Raji (cell line): ENCODE data around the gene TANGO2.

Experiments used
- POLR2A ChIP-seq: IDR thresholded peaks from 2 replicates; pipeline ENCODE4 v1.6.1; 2011; ENCODE audit warnings: low read depth, low read length, control low read depth; ENCODE audit not compliant: insufficient read depth

Gene TANGO2

DNA sequence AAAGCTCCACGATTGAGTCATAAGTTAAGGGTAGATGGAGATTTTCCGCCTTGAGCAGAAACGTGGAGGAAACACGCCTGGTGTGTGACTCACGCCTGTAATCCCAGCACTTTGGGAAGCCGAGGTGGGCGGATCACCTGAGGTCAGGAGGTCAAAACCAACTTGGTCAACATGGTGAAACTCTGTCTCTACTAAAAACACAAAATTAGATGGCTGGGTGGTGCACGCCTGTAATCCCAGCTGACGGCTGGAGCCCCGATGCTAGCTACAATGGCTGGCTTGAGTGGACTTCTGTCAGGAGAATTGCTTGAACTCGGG is 41.8 kb downstream of the TANGO2 start:
- TF ChIP-seq POLR2A = no peak

DNA sequence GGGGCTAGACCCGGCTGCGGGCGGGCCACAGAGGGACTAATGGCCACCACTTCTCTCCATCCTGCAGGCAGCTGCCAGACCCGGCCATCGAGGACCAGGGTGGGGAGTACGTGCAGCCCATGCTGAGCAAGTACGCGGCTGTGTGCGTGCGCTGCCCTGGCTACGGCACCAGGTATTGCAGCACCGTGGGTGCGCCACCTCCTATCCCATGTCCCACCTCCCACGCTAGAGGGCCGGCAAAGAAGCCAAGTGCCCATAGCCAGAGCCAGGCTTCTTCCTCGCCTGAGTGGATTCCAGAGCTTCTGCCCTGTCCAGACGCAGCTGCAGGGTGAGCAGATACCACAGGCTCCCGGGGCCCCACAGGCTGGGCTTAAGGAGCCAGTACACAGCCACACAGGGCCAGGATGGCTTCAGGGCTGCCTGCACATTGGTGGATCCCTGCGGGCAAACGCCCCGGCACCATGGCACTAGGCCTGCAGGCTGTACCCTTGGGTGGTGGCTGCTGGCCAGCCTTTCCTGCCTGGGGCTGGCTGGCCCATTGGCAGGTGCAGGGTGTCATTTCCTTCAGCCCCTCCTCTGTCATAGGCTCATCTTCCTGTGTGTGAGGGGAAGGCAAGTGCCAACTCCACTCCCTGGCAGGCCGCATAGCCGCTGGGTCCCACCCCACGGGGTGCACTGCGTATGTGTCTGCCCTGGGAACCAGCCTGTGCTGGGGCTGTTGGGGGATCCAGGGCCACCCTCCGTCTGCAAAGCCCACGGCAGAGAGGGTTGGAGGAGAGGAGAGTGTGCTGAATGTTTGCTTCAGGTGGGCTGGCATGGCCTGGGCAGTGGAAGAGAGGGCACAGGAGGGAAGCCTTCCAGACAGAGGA is 42.6 kb downstream of the TANGO2 start:
- TF ChIP-seq POLR2A = no peak

DNA sequence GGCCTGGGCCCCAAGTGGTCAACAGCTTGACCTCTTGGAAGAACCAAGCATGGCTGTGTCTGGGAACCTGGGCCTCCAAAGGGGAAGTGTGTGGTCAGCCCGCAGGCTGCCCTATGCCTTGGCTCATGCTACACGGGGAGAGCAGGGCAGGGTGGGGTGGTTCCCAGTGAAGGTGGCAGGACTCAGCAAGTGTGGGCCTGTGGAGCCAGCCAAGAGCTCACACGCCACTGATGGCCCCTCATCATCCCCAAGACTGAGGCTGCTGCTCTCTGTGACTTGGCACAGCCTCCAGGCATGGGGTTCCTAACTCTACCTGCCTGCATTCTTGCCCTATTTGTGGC is 43.2 kb downstream of the TANGO2 start:
- no peak for TF ChIP-seq POLR2A

DNA sequence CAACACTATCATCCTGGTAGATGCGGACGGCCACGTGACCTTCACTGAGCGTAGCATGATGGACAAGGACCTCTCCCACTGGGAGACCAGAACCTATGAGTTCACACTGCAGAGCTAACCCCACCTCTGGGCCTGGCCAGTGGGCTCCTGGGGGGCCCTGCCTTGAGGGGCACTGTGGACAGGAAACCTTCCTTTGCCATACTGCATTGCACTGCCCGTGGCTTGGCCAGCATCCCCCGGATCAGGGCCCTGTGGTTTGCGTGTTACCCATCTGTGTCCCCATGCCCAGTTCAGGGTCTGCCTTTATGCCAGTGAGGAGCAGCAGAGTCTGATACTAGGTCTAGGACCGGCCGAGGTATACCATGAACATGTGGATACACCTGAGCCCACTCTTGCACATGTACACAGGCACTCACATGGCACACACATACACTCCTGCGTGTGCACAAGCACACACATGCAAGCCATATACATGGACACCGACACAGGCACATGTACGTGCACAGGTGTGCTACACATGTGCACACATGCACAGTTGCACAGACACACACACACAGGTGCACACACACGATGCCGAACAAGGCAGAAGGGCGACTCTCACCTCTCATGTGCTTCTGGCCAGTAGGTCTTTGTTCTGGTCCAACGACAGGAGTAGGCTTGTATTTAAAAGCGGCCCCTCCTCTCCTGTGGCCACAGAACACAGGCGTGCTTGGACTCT is 43.8 kb downstream of the TANGO2 start:
- TF ChIP-seq POLR2A = no peak

DNA sequence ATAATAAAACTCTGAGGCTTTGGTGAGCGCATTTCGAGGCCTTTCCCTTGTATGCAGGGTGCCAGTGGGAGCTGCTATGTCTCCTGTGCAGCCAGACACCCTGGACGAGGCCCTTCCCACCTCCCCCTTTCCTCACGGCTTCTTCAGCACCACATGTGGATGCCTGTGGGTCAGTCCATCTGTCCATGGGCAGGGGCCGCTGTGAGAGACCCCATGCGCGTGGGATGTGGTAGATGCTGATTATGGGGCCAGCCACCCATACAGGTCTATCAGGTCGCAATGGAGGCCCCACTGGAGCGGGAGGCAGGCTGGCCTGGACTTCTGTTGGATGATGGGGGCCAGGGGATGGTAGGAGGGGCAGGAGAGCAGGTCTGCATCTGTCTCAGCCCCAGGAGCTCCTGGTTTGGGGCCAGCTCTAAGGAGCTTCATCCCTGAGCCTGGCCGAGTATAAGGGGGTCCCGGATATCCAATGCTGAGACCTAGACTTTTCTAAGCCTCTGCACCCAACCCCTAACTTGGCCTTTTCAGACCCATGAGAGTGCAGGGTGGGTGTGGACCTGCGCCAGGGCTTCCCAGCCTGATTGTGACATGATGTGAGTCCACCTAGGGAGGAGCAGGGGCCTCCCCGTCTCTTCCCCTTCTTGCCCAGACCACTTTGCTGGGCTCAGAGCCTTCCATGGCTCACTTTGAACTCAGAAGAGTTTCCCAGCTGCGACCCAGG is 45.1 kb downstream of the TANGO2 start:
- TF ChIP-seq POLR2A = no peak

DNA sequence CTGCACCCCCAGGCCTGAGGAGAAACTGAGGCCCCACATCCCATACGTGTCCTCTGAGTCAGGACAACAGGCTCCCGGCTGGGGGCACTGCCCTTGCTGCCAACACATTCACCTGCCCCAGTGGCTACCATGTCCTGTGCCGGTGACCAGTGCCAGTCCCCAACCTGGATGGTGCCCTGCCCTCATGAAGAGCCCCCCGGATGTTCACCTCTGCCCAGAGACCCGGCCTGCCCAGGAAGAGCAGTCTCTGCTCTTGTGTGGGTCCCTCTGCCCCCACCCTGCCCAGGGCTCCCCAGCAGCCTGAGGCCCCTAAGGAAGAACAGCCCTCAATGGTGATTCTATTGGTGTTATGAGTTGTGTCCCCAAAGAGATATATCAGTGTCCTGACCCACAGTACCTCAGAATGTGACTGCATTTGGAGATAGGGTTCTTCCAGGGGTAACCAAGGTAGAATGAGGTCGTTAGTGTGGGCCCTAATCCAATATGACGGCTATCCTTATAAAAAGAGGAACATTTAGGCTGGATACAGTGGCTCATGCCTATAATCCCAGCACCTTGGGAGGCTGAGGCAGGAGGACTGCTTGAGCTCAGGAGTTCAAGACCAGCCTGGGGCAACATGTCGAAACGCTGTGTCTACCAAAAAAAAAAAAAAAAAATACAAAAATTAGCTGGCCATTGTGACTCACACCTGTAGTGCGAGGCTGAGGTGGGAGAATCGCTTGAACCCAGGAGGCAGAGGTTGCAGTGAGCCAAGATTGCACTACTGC is 45.9 kb downstream of the TANGO2 start:
- TF ChIP-seq POLR2A = no peak

DNA sequence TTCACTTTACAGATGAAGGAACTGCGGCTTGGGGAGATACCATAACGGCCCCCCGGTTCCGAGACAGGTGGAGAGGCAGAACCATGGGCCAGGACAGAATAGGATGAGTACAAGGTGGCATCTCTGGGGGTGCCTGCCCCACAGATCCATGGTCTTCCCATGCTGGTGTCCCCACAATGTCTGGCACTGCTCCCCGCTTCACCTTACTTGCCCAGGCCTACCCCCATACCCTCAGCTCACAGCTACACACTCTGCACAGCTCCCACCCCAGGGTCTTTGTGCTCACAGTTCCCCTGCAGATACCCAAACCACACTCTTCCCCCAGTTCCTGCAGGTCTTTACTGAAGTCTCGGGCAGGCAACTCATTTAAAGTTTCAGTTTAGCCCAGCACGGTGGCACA is 47.7 kb downstream of the TANGO2 start:
- no peak for TF ChIP-seq POLR2A

DNA sequence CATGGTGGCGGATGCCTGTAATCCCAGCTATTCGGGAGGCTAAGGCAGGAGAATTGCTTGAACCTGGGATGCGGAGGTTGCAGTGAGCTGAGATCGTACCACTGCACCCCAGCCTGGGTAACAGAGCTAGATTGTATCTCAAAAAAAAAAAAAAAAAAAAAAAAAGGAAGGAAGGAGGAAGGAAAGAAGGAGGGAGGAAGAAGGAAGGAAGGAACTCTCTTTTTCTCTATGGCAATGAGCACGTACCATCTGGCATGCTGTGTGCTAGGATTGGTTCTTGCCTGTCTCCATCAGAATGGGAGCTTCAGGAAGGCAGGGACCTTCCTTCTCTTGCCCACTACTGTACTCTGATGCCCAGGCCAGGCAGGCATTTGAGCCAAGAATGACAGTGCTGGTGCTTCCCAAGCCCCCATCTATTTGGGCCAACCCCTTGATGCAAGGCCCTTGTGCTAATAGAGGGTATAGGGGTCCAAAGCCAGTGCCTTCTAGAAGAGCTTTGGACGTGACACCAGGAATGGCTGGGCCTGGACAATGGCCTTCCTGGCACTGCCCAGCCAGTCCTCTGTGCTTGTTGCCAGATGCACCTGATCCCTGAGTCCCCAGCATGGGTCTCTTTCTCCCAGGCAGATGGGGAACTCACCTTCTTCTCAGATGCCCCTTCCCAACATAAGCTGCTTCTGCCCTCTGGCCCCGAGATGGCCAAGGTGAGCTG is 48.6 kb downstream of the TANGO2 start:
- TF ChIP-seq POLR2A = no peak

DNA sequence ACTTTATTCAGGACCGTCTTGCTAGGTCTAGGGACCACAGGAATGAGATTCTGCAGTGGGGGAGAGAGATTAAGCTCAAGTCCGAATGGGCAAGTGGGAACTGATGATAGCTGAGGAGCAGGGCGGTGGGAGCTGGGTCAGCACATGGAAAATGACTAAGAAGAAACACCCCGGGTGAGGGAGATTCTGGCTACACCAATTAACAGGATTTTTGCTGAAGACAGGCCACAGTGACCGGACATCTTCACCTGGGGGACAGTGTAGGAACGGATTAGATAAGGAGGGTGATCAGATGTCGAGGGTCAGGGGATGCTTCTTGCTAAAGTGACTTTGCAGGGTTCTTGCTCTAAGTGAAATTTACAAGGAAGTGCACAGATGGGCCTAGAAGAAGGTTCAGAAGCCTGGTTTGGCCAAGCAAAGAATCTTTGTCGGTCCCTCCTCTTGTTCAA is 50.6 kb downstream of the TANGO2 start:
- TF ChIP-seq POLR2A = no peak

DNA sequence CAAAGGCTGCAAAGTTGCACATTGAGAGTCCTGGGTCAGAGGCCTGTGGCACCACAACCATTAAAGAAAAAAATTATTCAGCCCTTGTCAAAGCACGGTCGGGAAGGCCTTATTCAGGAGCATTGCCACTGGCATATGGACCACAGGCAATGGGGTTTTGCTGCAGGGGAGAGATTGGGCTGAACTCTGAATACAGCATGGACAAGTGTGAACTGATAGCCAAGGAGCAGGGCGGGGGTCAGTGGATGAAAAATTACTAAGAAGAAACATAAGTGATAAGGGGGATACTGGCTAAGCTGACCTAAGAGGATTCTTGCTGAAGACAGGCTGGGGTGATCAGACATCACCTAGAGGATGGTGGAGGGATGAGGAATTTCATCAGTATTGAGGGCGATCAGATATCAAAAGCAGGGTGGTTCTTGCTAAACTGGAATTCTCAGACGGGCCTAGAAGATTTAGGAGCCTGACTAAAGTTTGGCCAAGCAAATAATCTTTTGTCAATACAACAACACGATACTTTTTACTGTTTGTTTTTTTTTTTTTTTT is 55.8 kb downstream of the TANGO2 start:
- no peak for TF ChIP-seq POLR2A

DNA sequence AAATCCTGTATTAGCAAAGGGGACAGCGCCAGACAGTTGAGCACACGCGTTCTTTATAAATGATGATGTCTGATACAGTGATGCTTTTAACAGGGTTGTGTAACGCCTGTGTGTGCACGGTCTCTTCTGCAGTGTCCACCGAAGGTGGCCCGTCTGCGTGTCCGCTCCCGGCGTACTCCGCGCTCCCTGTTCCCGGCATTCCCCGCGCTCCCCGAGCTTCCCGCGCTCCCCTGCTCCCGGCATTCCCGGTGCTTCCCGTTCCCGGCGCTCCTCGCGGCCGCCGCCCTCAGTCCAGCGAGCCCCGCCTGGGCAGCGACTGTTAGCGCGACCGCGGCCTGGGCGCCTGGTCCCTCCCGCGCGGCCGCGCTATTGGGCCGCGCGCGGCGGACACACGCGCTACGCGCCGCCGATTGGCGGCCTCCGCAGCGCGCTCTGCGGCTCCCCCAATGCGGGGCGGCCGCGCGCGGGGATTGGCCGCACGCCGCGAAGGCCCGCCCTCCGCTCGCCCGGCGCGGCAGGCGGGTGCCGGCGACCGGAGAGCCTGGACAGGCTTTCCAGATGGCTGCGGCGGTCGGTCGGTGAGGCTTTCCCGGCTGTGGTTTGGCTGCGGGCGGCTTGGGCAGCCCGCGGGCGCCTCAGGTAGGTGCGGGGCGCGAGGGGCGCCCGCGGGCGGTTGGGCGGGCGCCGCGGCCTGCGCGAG is 59.0 kb downstream of the TANGO2 start, which contains the start of gene DGCR8:
DGCR8 (plus strand) TSS at position 497 of the 700 bp plus-strand sequence. CDS start 5,723 bp downstream, outside the sequence.
- peak; percentile 66 for TF ChIP-seq POLR2A

DNA sequence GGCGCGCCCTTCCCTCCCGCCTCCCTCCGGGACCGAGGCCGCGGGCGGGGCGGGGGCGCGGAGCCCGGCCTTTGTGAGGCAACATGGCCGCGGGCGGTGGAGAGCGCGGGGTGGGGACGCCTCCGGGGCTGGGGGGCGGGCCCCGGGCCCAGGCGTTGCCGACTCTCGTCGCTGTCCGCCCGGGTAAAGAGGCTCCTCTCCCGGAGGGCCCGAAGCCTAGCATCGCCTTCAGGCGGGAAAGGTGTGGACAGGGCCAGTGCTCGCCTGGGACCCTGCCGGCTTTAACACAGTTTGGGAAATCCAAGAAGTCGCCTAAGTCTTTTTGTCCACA is 59.5 kb downstream of the TANGO2 start:
- TF ChIP-seq POLR2A = no peak

DNA sequence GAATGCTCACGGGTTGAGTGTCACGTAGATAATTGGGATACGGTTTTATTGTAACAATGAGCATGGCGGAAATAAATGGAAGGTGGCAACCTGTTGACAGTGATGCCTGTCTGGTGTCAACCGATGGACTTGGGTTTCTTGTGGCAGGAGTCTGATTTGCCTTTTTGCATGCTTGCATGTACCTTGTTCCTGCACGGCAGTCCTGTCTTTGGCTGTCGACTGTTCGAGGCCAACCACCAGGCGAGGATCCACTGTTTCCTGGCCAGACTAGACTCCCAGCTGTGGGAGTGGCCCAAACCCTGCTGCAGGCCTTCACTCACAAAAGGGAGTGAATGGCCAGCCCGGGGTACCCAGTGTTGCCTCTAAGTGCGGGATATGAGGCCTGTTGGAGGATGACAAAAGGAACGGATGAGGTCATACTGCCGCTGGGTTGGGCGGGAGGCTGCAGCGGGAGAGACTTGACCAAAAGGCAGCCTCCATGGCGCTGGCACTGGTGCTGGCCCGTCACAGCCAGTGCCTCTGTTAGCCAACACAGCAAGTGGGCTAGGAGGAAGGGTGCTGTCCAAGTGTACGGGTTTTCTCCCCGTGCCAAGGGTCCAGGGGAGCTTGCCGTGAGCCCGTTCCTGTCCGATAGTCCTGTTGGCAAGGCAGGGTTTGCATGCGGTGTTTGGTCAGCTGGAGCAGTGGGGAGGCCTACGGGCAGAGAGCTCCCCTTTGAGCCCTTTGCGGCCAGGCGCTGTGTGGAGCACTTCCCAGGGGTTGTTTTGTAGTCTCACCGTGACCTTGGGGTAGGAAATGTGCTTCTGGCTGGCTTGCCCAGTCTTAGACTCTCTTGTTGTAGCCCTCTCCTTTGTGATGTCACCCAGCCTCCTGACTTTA is 60.1 kb downstream of the TANGO2 start:
- TF ChIP-seq POLR2A = no peak
